H9 (cell line): ENCODE measurements around the gene AP1S1. TPM values are rescaled to one million over a fixed set of nuclear protein-coding genes. Genes with fewer than 3 reads are reported as not detected.

Experiments
- DNase-seq: peaks from one replicate; pipeline ENCODE4 v3.0.0-alpha.2; 2017
- H2AFZ ChIP-seq: one replicate; pipeline ENCODE4 v1.6.1; 2013; ENCODE audit warnings: mild to moderate bottlenecking, low read length, control low read depth, moderate library complexity
- H2AK5ac ChIP-seq: 2 replicates; pipeline ENCODE4 v1.6.1; 2013; ENCODE audit warnings: low read length, control low read depth, mixed read lengths; ENCODE audit not compliant: insufficient read length
- H2BK120ac ChIP-seq: one replicate; pipeline ENCODE4 v1.6.1; 2013; ENCODE audit warnings: low read depth, mild to moderate bottlenecking, low read length, control low read depth, inconsistent platforms; ENCODE audit not compliant: poor library complexity, severe bottlenecking
- H2BK12ac ChIP-seq: 2 replicates; pipeline ENCODE4 v1.6.1; 2013; ENCODE audit warnings: low read length, control low read depth, mixed read lengths, low read depth; ENCODE audit not compliant: insufficient read length
- H2BK15ac ChIP-seq: 2 replicates; pipeline ENCODE4 v1.6.1; 2013; ENCODE audit warnings: low read depth, low read length, control low read depth
- H2BK20ac ChIP-seq: one replicate; pipeline ENCODE4 v1.6.1; 2013; ENCODE audit warnings: low read depth, mild to moderate bottlenecking, low read length, control low read depth, inconsistent platforms; ENCODE audit not compliant: poor library complexity, severe bottlenecking
- H2BK5ac ChIP-seq: 2 replicates; pipeline ENCODE4 v1.6.1; 2013; ENCODE audit warnings: low read length, control low read depth, mixed read lengths; ENCODE audit not compliant: insufficient read length
- H3K14ac ChIP-seq: 2 replicates; pipeline ENCODE4 v1.6.1; 2013; ENCODE audit warnings: low read length, control low read depth; ENCODE audit not compliant: insufficient read depth
- H3K18ac ChIP-seq: 2 replicates; pipeline ENCODE4 v1.6.1; 2013; ENCODE audit warnings: low read depth, mild to moderate bottlenecking, mixed read lengths, low read length, control low read depth; ENCODE audit not compliant: insufficient read length
- H3K23ac ChIP-seq: 2 replicates; pipeline ENCODE4 v1.6.1; 2013; ENCODE audit warnings: low read length, control low read depth, mixed read lengths, low read depth; ENCODE audit not compliant: insufficient read length
- H3K23me2 ChIP-seq: 2 replicates; pipeline ENCODE4 v1.6.1; 2013; ENCODE audit warnings: low read depth, mild to moderate bottlenecking, mixed read lengths, low read length, control low read depth; ENCODE audit not compliant: insufficient read length, poor library complexity, severe bottlenecking
- H3K27ac ChIP-seq: 2 replicates; pipeline ENCODE4 v1.5.1; 2013; ENCODE audit warnings: low read length, control low read depth, mixed read lengths, low read depth; ENCODE audit not compliant: insufficient read length
- H3K27me3 ChIP-seq: 2 replicates; pipeline ENCODE4 v1.6.1; 2013; ENCODE audit warnings: low read length, control low read depth, inconsistent platforms; ENCODE audit not compliant: insufficient read depth
- H3K4ac ChIP-seq: 2 replicates; pipeline ENCODE4 v1.6.1; 2013; ENCODE audit warnings: low read depth, mild to moderate bottlenecking, control low read depth, inconsistent platforms, low read length, moderate library complexity
- H3K4me1 ChIP-seq: 2 replicates; pipeline ENCODE4 v1.6.1; 2013; ENCODE audit warnings: low read length, control low read depth, inconsistent platforms; ENCODE audit not compliant: insufficient read depth
- H3K4me2 ChIP-seq: 2 replicates; pipeline ENCODE4 v1.6.1; 2013; ENCODE audit warnings: low read length, control low read depth, mixed read lengths; ENCODE audit not compliant: insufficient read length, insufficient read depth
- H3K56ac ChIP-seq: 2 replicates; pipeline ENCODE4 v1.6.1; 2013; ENCODE audit warnings: low read depth, mild to moderate bottlenecking, mixed read lengths, low read length, control low read depth; ENCODE audit not compliant: insufficient read length
- H3K79me1 ChIP-seq: 2 replicates; pipeline ENCODE4 v1.6.1; 2013; ENCODE audit warnings: low read depth, mild to moderate bottlenecking, moderate library complexity, low read length, control low read depth, inconsistent platforms; ENCODE audit not compliant: insufficient read depth, poor library complexity, severe bottlenecking
- H3K79me2 ChIP-seq: 2 replicates; pipeline ENCODE4 v1.6.1; 2013; ENCODE audit warnings: low read length, control low read depth, inconsistent platforms; ENCODE audit not compliant: insufficient read depth
- H3K9ac ChIP-seq: 2 replicates; pipeline ENCODE4 v1.6.1; 2013; ENCODE audit warnings: low read length, control low read depth, mixed read lengths; ENCODE audit not compliant: insufficient read length; ENCODE audit errors: extremely low read depth
- H3K9me3 ChIP-seq: one replicate; pipeline ENCODE4 v1.6.1; 2013; ENCODE audit warnings: low read depth, low read length, inconsistent platforms; ENCODE audit not compliant: control insufficient read depth
- H3T11ph ChIP-seq: one replicate; pipeline ENCODE4 v1.6.1; 2013; ENCODE audit warnings: mild to moderate bottlenecking, low read length, control low read depth, inconsistent platforms
- H4K20me1 ChIP-seq: one replicate; pipeline ENCODE4 v1.6.1; 2013; ENCODE audit not compliant: control insufficient read depth, insufficient read length, insufficient read depth
- H4K5ac ChIP-seq: 2 replicates; pipeline ENCODE4 v1.6.1; 2013; ENCODE audit warnings: low read depth, mild to moderate bottlenecking, mixed read lengths, low read length, control low read depth; ENCODE audit not compliant: insufficient read length
- H4K8ac ChIP-seq: replicated peaks from 2 replicates; pipeline ENCODE4 v1.6.1; 2013; ENCODE audit warnings: low read length, control low read depth, mixed read lengths, low read depth; ENCODE audit not compliant: insufficient read length
- H4K91ac ChIP-seq: 2 replicates; pipeline ENCODE4 v1.6.1; 2013; ENCODE audit warnings: low read depth, mild to moderate bottlenecking, moderate library complexity, mixed read lengths, low read length, control low read depth; ENCODE audit not compliant: insufficient read length
- H3K27ac Mint-ChIP-seq, 3 experiments: 2 replicates in 2 of 3; 3 replicates in 1 of 3; pipeline ENCODE4 v1.8.0; 2020 to 2021; ENCODE audit warnings: mixed read lengths in 3 of 3, mild to moderate bottlenecking in 1 of 3, moderate library complexity in 1 of 3
- H3K27me3 Mint-ChIP-seq: 2 replicates; pipeline ENCODE4 v1.8.0; 2021; ENCODE audit warnings: low read depth, mild to moderate bottlenecking, moderate library complexity, mixed read lengths
- H3K36me3 Mint-ChIP-seq, 3 experiments: 2 replicates in 2 of 3; 3 replicates in 1 of 3; pipeline ENCODE4 v1.8.0; 2020 to 2021; ENCODE audit warnings: low read depth in 3 of 3, mixed read lengths in 3 of 3; ENCODE audit not compliant: insufficient read depth in 1 of 3
- H3K4me1 Mint-ChIP-seq, 2 experiments: 2 replicates each; pipeline ENCODE4 v1.8.0; 2020; ENCODE audit warnings: mixed read lengths in 2 of 2
- H3K4me3 Mint-ChIP-seq, 2 experiments: 2 replicates in 1 of 2; 3 replicates in 1 of 2; pipeline ENCODE4 v1.8.0; 2020 to 2021; ENCODE audit warnings: mild to moderate bottlenecking in 2 of 2, mixed read lengths in 2 of 2, moderate library complexity in 1 of 2
- H3K9me3 Mint-ChIP-seq, 2 experiments: 2 replicates in 1 of 2; 3 replicates in 1 of 2; pipeline ENCODE4 v1.8.0; 2020; ENCODE audit warnings: mild to moderate bottlenecking in 2 of 2, mixed read lengths in 2 of 2, moderate library complexity in 1 of 2
- WGBS: extraction: QIAGEN DNeasy Blood & Tissue Kit; methylation state at CpG from one replicate; pipeline ENCODE4 v1.1.7; 2013; ENCODE audit warnings: missing lambda C conversion rate, low lambda C conversion rate, mixed read lengths; ENCODE audit not compliant: insufficient read length; ENCODE audit errors: extremely low coverage; 5-methylcytosine and 5-hydroxymethylcytosine counted together
- total RNA-seq: library from RNA; stranded (reverse); gene quantifications from 2 replicates; pipeline ENCODE4 v1.2.1, GENCODE V29; 2021
- TF ChIP-seq, protein P1 (sequence below): fragments of 200-600 bp; sonication (generic); conservative IDR thresholded peaks from 3 replicates; pipeline ENCODE4 v1.8.0; 2021; ENCODE audit warnings: antibody characterized with exemption, mild to moderate bottlenecking

Gene AP1S1
- total RNA-seq, 1 experiment from 2014 or later, result 65.2 TPM

DNA sequence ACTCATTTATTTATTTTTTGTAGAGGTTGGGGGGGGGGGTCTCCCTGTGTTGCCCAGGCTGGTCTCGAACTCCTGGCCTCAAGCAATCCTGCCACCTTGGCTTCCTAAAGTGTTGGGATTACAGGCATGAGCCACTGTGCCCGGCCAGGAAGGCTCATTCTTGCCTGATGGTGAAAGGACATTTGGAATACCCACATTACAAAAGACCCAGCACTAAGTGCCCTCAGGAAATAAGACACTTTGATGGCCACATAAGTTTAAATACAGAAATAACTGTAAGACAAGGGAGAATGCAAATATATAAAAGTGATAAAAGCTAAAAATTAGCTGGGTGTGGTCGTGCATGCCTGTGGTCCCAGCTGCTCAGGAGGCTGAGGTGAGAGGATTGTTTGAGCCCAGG is 35.4 kb upstream of the AP1S1 start:
- Histone ChIP-seq H3K4me2 (no peak overlapping the region), H3K14ac (no peak overlapping the region), H2AFZ (no peak overlapping the region), H4K91ac (no peak overlapping the region), H3K79me2 (no peaks in the 10 kb centered on the region), H2BK5ac (no peak overlapping the region), H2AK5ac (no peak overlapping the region), H3K9ac (no peak overlapping the region), H3K18ac (no peak overlapping the region), H3T11ph (no peak overlapping the region), H2BK120ac (no peak overlapping the region), H4K20me1 (no peaks in the 10 kb centered on the region), H3K56ac (no peak overlapping the region), H4K8ac (no peak overlapping the region), H3K23ac (no peak overlapping the region), H3K27me3 (no peaks in the 10 kb centered on the region), H3K4ac (no peak overlapping the region), H3K79me1 (no peaks in the 10 kb centered on the region), H2BK20ac (no peak overlapping the region), H2BK15ac (no peak overlapping the region), H3K4me1 (peaks cover 7% of the 10 kb centered on the region; the same call in 1 of the 2 replicates), H3K9me3 (no peaks in the 10 kb centered on the region), H2BK12ac (no peak overlapping the region), H3K27ac (no peak overlapping the region), H4K5ac (no peak overlapping the region), H3K23me2 (no peaks in the 10 kb centered on the region)
- no peaks in the 10 kb centered on the region for H3K9me3 Mint-ChIP-seq
- H3K27ac Mint-ChIP-seq, result no peak overlapping the region
- peaks cover 22 to 32% of the 10 kb centered on the region in 2 experiments for H3K4me1 Mint-ChIP-seq
- TF ChIP-seq, protein P1, sequence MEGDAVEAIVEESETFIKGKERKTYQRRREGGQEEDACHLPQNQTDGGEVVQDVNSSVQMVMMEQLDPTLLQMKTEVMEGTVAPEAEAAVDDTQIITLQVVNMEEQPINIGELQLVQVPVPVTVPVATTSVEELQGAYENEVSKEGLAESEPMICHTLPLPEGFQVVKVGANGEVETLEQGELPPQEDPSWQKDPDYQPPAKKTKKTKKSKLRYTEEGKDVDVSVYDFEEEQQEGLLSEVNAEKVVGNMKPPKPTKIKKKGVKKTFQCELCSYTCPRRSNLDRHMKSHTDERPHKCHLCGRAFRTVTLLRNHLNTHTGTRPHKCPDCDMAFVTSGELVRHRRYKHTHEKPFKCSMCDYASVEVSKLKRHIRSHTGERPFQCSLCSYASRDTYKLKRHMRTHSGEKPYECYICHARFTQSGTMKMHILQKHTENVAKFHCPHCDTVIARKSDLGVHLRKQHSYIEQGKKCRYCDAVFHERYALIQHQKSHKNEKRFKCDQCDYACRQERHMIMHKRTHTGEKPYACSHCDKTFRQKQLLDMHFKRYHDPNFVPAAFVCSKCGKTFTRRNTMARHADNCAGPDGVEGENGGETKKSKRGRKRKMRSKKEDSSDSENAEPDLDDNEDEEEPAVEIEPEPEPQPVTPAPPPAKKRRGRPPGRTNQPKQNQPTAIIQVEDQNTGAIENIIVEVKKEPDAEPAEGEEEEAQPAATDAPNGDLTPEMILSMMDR, result no peak
- no peaks in the 10 kb centered on the region; a peak in 1 of 7 replicates for H3K36me3 Mint-ChIP-seq
- peaks cover 1% of the 10 kb centered on the region; the same call in 1 of the 2 replicates for H3K27me3 Mint-ChIP-seq
- DNase-seq, result no peak
- no CpG with 5 or more reads among the region's 3 CpGs for WGBS
- no peak overlapping the region; a peak in 1 of 5 replicates for H3K4me3 Mint-ChIP-seq
